CD14-positive monocyte (primary cell): ENCODE data around the gene KLHL30. TPM values are rescaled to one million over a fixed set of nuclear protein-coding genes. Genes with fewer than 3 reads are reported as not detected.

Experiments
- DNase-seq, 3 donors: peaks; one replicate each; pipeline ENCODE4 v3.0.0-alpha.2; 2011 to 2022
- H2AFZ ChIP-seq: 2 replicates; pipeline ENCODE4 v1.6.0; 2012; ENCODE audit warnings: mild to moderate bottlenecking, low read depth, low read length, inconsistent platforms; ENCODE audit not compliant: insufficient read depth, poor library complexity, severe bottlenecking
- H3K27ac ChIP-seq, 2 donors: 1 replicate in 1 of 2; 2 replicates in 1 of 2; pipeline ENCODE4 v1.5.1; 2012 to 2013; ENCODE audit warnings: low read length in 2 of 2, control low read depth in 1 of 2, inconsistent platforms in 1 of 2, low read depth in 1 of 2, mild to moderate bottlenecking in 1 of 2
- H3K27me3 ChIP-seq, 2 donors: one replicate each; pipeline versions ENCODE4 v1.6.0 to v1.6.1; 2011 to 2013; ENCODE audit warnings: low read length in 2 of 2; ENCODE audit not compliant: control insufficient read depth in 2 of 2, insufficient read depth in 2 of 2
- H3K36me3 ChIP-seq, 2 donors: replicated peaks in 1 of 2; 1 replicate in 1 of 2; 2 replicates in 1 of 2; pipeline versions ENCODE4 v1.5.1 to v1.6.1; 2012 to 2013; ENCODE audit warnings: low read length in 2 of 2, control low read depth in 1 of 2, inconsistent platforms in 1 of 2, mild to moderate bottlenecking in 1 of 2; ENCODE audit not compliant: insufficient read depth in 2 of 2, control insufficient read depth in 1 of 2
- H3K4me1 ChIP-seq, 2 donors: 1 replicate in 1 of 2; 2 replicates in 1 of 2; pipeline versions ENCODE4 v1.5.1 to v1.6.1; 2012 to 2013; ENCODE audit warnings: low read length in 2 of 2, control low read depth in 1 of 2, inconsistent platforms in 1 of 2, mild to moderate bottlenecking in 1 of 2, moderate library complexity in 1 of 2; ENCODE audit not compliant: insufficient read depth in 2 of 2, control insufficient read depth in 1 of 2
- H3K4me2 ChIP-seq: replicated peaks from 2 replicates; pipeline ENCODE3; 2012; ENCODE audit warnings: low read length, moderate library complexity, mild to moderate bottlenecking; ENCODE audit not compliant: poor library complexity, severe bottlenecking; ENCODE audit errors: extremely low read depth
- H3K4me3 ChIP-seq, 3 experiments: fragments of 200-600 bp in 1 of 3; sonication (generic) in 1 of 3; replicated peaks in 1 of 3; 1 replicate in 2 of 3; 2 replicates in 1 of 3; pipeline ENCODE4 v1.5.1; 2011 to 2013; ENCODE audit warnings: low read length in 3 of 3, mild to moderate bottlenecking in 3 of 3, control low read depth in 2 of 3, low read depth in 2 of 3, inconsistent platforms in 1 of 3, moderate library complexity in 1 of 3
- H3K79me2 ChIP-seq: 2 replicates; pipeline ENCODE4 v1.6.0; 2012; ENCODE audit warnings: mild to moderate bottlenecking, control low read depth, inconsistent platforms, low read length, moderate library complexity; ENCODE audit not compliant: insufficient read depth
- H3K9ac ChIP-seq: 2 replicates; pipeline ENCODE4 v1.6.0; 2017; ENCODE audit warnings: low read length, mild to moderate bottlenecking; ENCODE audit not compliant: insufficient read depth, poor library complexity, severe bottlenecking
- H3K9me3 ChIP-seq, 2 donors: replicated peaks in 1 of 2; 1 replicate in 1 of 2; 2 replicates in 1 of 2; pipeline versions ENCODE4 v1.5.1 to v1.6.1; 2012 to 2013; ENCODE audit warnings: low read length in 2 of 2, control low read depth in 1 of 2; ENCODE audit not compliant: control insufficient read depth in 1 of 2, insufficient read depth in 1 of 2
- H4K20me1 ChIP-seq: 2 replicates; pipeline ENCODE4 v1.6.0; 2012; ENCODE audit warnings: mild to moderate bottlenecking, low read length, control low read depth, moderate library complexity; ENCODE audit not compliant: insufficient read depth
- H3K27ac Mint-ChIP-seq, 7 donors: one replicate each; pipeline ENCODE4 v1.8.0; 2020; ENCODE audit warnings: mild to moderate bottlenecking in 7 of 7, mixed read lengths in 7 of 7, moderate library complexity in 6 of 7, inconsistent platforms in 2 of 7
- H3K27me3 Mint-ChIP-seq, 3 donors: one replicate each; pipeline ENCODE4 v1.8.0; 2021 to 2022; ENCODE audit warnings: low read depth in 3 of 3, mild to moderate bottlenecking in 3 of 3, mixed read lengths in 3 of 3, moderate library complexity in 3 of 3, inconsistent platforms in 1 of 3
- H3K36me3 Mint-ChIP-seq, 2 donors: one replicate each; pipeline ENCODE4 v1.8.0; 2020; ENCODE audit warnings: mixed read lengths in 2 of 2, inconsistent platforms in 1 of 2, mild to moderate bottlenecking in 1 of 2
- H3K4me1 Mint-ChIP-seq: one replicate; pipeline ENCODE4 v1.8.0; 2020; ENCODE audit warnings: mild to moderate bottlenecking, mixed read lengths
- H3K4me3 Mint-ChIP-seq, 2 donors: one replicate each; pipeline ENCODE4 v1.8.0; 2020; ENCODE audit warnings: mild to moderate bottlenecking in 2 of 2, mixed read lengths in 2 of 2, moderate library complexity in 1 of 2
- H3K9me3 Mint-ChIP-seq, 7 donors: one replicate each; pipeline ENCODE4 v1.8.0; 2020 to 2022; ENCODE audit warnings: mixed read lengths in 7 of 7, mild to moderate bottlenecking in 6 of 7, moderate library complexity in 6 of 7, inconsistent platforms in 2 of 7
- CTCF ChIP-seq: fragments of 200-600 bp; IDR thresholded peaks from one replicate; pipeline ENCODE4 v1.8.0; 2022; ENCODE audit warnings: antibody characterized with exemption, mild to moderate bottlenecking
- WGBS: methylation state at CpG from one replicate; pipeline ENCODE4 v1.1.5; 2013; ENCODE audit warnings: missing lambda C conversion rate; ENCODE audit not compliant: insufficient coverage; 5-methylcytosine and 5-hydroxymethylcytosine counted together
- intact Hi-C, 2 donors: fragments of 100-400 bp; cut with micrococcal nuclease; formaldehyde crosslinking; loops; one replicate each; pipeline versions ENCODE4 v1.15.0 to v1.15.1; 2023
- polyA plus RNA-seq, 3 donors: library from polyadenylated mRNA; depleted of rRNA in 1 of 3; unstranded in 2 of 3; stranded (reverse) in 1 of 3; fragments of 300-500 nt in 2 of 3; fragments of >200 nt in 1 of 3; fragmentation: Illumina TruSeq in 2 of 3; gene quantifications; 1 replicate in 2 of 3; 2 replicates in 1 of 3; pipeline ENCODE4 v1.2.3, GENCODE V29; 2012 to 2021

KLHL30 gene
- polyA plus RNA-seq, 3 donors = 0.01 to 0.14 TPM; not detected in 1

DNA sequence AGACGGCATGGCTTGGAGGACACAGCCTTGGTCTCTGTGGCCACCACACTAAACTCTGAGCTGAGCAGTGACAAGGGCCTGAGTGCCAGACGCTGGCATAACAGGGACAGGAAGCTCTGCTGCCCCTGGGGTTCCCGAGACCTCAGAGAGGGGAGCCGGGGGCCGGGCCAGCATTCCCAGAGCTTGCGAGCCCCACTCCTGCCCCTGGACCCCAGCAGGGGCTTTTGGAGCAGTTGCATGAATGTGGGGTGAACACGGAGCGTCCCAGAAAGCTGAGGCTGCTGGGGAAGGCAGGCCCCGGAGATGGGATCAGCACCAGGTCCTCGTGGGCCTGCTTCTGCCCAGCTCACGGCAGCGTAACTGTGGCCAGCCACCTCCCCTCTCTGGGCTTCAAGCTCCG is 12.7 kb downstream of the KLHL30 start:
- Histone ChIP-seq H3K4me2 (no peak overlapping the region), H3K27me3 (no peaks in the 10 kb centered on the region), H3K9ac (no peak overlapping the region), H3K4me1 (no peaks in the 10 kb centered on the region), H3K4me3 (no peak overlapping the region), H3K27ac (no peak overlapping the region), H3K79me2 (no peaks in the 10 kb centered on the region), H2AFZ (no peak overlapping the region), H4K20me1 (no peaks in the 10 kb centered on the region), H3K9me3 (no peaks in the 10 kb centered on the region), H3K36me3 (no peaks in the 10 kb centered on the region)
- Mint-ChIP-seq H3K4me3 (no peak overlapping the region), H3K27me3 (peaks cover 0 to 3% (median 1%) of the 10 kb centered on the region in 3 donors), H3K4me1 (no peaks in the 10 kb centered on the region), H3K27ac (no peak overlapping the region), H3K36me3 (no peaks in the 10 kb centered on the region), H3K9me3 (peaks cover 2 to 5% (median 3%) of the 10 kb centered on the region in 7 donors)
- no peak for DNase-seq
- WGBS = 92% methylated on average over 11 of the region's 13 CpGs
- intact Hi-C loops = no loop called here
- no peak for TF ChIP-seq CTCF

DNA sequence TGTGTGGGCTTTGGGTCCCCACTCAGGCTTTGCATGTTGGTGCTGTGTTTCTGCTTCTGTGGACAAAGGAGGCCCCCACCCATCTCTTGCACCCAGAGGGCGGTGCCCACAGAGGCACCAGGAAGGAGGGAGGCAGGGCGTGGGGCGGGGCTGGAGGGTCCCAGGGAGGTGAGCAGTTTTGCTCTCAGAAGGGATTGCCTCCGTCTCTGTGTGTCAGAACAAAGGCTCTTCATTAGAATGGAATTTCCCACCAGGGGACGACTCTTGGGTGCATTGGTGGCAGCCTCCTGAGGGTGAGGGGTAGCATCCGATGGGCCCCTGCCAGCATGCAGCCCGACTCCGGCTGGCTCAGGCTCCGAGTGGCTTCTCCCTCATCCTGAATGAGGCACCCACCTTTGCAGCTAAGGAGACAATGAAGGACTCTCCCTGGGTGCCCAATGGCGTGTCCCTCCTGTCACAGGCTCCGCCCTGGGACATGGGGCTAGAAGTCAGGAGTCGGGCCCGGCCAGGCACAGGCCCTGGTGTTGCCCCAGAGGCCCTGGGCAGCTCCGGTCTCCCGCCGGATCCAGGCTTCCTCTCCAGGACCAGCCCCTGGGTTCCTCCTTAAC is 13.3 kb downstream of the KLHL30 start:
- Mint-ChIP-seq H3K4me3 (no peak overlapping the region), H3K27me3 (peaks cover 1 to 2% (median 2%) of the 10 kb centered on the region in 3 donors), H3K4me1 (no peaks in the 10 kb centered on the region), H3K27ac (no peak overlapping the region), H3K9me3 (peaks cover 2 to 5% (median 3%) of the 10 kb centered on the region in 7 donors), H3K36me3 (no peaks in the 10 kb centered on the region)
- no peaks in the 10 kb centered on the region for H3K4me1 ChIP-seq
- WGBS = 94% methylated on average over 13 of the region's 16 CpGs
- TF ChIP-seq CTCF = no peak
- no peaks in the 10 kb centered on the region for H3K36me3 ChIP-seq
- intact Hi-C loops = no loop called here
- no peak overlapping the region for H2AFZ ChIP-seq
- no peak overlapping the region for H3K27ac ChIP-seq
- H4K20me1 ChIP-seq = no peaks in the 10 kb centered on the region
- H3K79me2 ChIP-seq = no peaks in the 10 kb centered on the region
- H3K4me2 ChIP-seq = no peak overlapping the region
- no peak overlapping the region for H3K9ac ChIP-seq
- H3K9me3 ChIP-seq = no peaks in the 10 kb centered on the region
- H3K27me3 ChIP-seq = no peaks in the 10 kb centered on the region
- no peak for DNase-seq
- no peak overlapping the region for H3K4me3 ChIP-seq
